ENCODE data around the gene FOXM1. TPM values are rescaled to one million over a fixed set of nuclear protein-coding genes. Genes with fewer than 3 reads are reported as not detected.
A peak's percentile ranks its signal among the peaks of the same experiment; 100 is the strongest.
"Not testable (repeated sequence)": the region's sequence is repeated elsewhere in the genome, so short reads cannot be mapped to it uniquely, and the experiment has no call there.

The FOXM1 gene
- polyA plus RNA-seq, 1 donor from 2014 or later, result 0.31 TPM

GRCh38 chr12:2876431-2877046, 435 bp downstream of the FOXM1 start:
- Histone ChIP-seq H4K20me1 (ENCODE audit: insufficient read depth) (no peaks in the 10 kb centered on the region), H3K27me3 (ENCODE audit: insufficient read depth, low read depth, low read length) (no peaks in the 10 kb centered on the region), H2AFZ (ENCODE audit: low read depth, low read length) (no peak overlapping the region), H3K27ac (ENCODE audit: low read length) (no peak overlapping the region), H3K9me2 (ENCODE audit: insufficient read depth, low read length) (no peaks in the 10 kb centered on the region), H3K36me3 (ENCODE audit: insufficient read depth, low read length) (no peaks in the 10 kb centered on the region), H3K4me3 (ENCODE audit: low read length) (peak overlapping the region; percentile 86), H3K9me3 (ENCODE audit: low read length) (no peaks in the 10 kb centered on the region), H3K9ac (ENCODE audit: low read length) (no peak overlapping the region), H3K4me2 (ENCODE audit: low read length) (no peak overlapping the region), H3K79me2 (replicated peaks; ENCODE audit: insufficient read depth, low read length) (peaks cover 29% of the 10 kb centered on the region), H3F3A (ENCODE audit: insufficient read depth, low read length, poor library complexity, severe bottlenecking) (no peaks in the 10 kb centered on the region)
- TF ChIP-seq REST (IDR thresholded peaks at IDR 0.05; ENCODE audit: borderline replicate concordance) (no peak), TAF1 (IDR thresholded peaks at IDR 0.05; ENCODE audit: low read depth) (no peak)

GRCh38 chr12:2868986-2869632, 7.9 kb downstream of the FOXM1 start:
- H3K9ac ChIP-seq (ENCODE audit: low read length); H2AFZ ChIP-seq (ENCODE audit: low read depth, low read length); H3K79me2 ChIP-seq (replicated peaks; ENCODE audit: insufficient read depth, low read length); H3K27me3 ChIP-seq (ENCODE audit: insufficient read depth, low read depth, low read length); H3K9me3 ChIP-seq (ENCODE audit: low read length); H4K20me1 ChIP-seq (ENCODE audit: insufficient read depth); H3K27ac ChIP-seq (ENCODE audit: low read length); H3K4me2 ChIP-seq (ENCODE audit: low read length); H3K9me2 ChIP-seq (ENCODE audit: insufficient read depth, low read length); H3K36me3 ChIP-seq (ENCODE audit: insufficient read depth, low read length); H3F3A ChIP-seq (ENCODE audit: insufficient read depth, low read length, poor library complexity, severe bottlenecking); H3K4me3 ChIP-seq (ENCODE audit: low read length): not testable (repeated sequence)

GRCh38 chr12:2864198-2864597, 12.8 kb downstream of the FOXM1 start:
- Histone ChIP-seq H4K20me1 (ENCODE audit: insufficient read depth) (no peaks in the 10 kb centered on the region), H3K9me2 (ENCODE audit: insufficient read depth, low read length) (no peaks in the 10 kb centered on the region), H3K9me3 (ENCODE audit: low read length) (no peaks in the 10 kb centered on the region), H3K4me3 (ENCODE audit: low read length) (no peak overlapping the region), H3K27ac (ENCODE audit: low read length) (no peak overlapping the region), H3F3A (ENCODE audit: insufficient read depth, low read length, poor library complexity, severe bottlenecking) (no peaks in the 10 kb centered on the region), H3K9ac (ENCODE audit: low read length) (no peak overlapping the region), H3K4me2 (ENCODE audit: low read length) (no peak overlapping the region), H3K36me3 (ENCODE audit: insufficient read depth, low read length) (no peaks in the 10 kb centered on the region), H3K79me2 (replicated peaks; ENCODE audit: insufficient read depth, low read length) (no peaks in the 10 kb centered on the region), H3K27me3 (ENCODE audit: insufficient read depth, low read depth, low read length) (no peaks in the 10 kb centered on the region), H2AFZ (ENCODE audit: low read depth, low read length) (no peak overlapping the region)
- TF ChIP-seq RAD21 (conservative IDR thresholded peaks at IDR 0.05) (no peak), SMC3 (conservative IDR thresholded peaks at IDR 0.05; ENCODE audit: poor library complexity) (no peak), EZH2 (IDR thresholded peaks at IDR 0.05; ENCODE audit: borderline replicate concordance, insufficient read depth, low read length, poor library complexity, severe bottlenecking) (no peak), REST (IDR thresholded peaks at IDR 0.05; ENCODE audit: borderline replicate concordance) (no peak), TAF1 (IDR thresholded peaks at IDR 0.05; ENCODE audit: low read depth) (no peak)

GRCh38 chr12:2863402-2863801, 13.6 kb downstream of the FOXM1 start:
- not testable (repeated sequence) for H3K4me3 ChIP-seq (ENCODE audit: low read length); H3K79me2 ChIP-seq (replicated peaks; ENCODE audit: insufficient read depth, low read length); H3K9me2 ChIP-seq (ENCODE audit: insufficient read depth, low read length); H3K9me3 ChIP-seq (ENCODE audit: low read length); H3K4me2 ChIP-seq (ENCODE audit: low read length); H3K27ac ChIP-seq (ENCODE audit: low read length); H3K27me3 ChIP-seq (ENCODE audit: insufficient read depth, low read depth, low read length); H4K20me1 ChIP-seq (ENCODE audit: insufficient read depth); H3F3A ChIP-seq (ENCODE audit: insufficient read depth, low read length, poor library complexity, severe bottlenecking); H3K9ac ChIP-seq (ENCODE audit: low read length); H3K36me3 ChIP-seq (ENCODE audit: insufficient read depth, low read length); H2AFZ ChIP-seq (ENCODE audit: low read depth, low read length)

Measured in neural cell (in vitro differentiated cells).